GM12878 (cell line): ENCODE measurements around the gene ARHGAP27. TPM values are rescaled to one million over a fixed set of nuclear protein-coding genes. Genes with fewer than 3 reads are reported as not detected.

Experiments used
- BHLHE40 ChIP-seq, 2 experiments: fragments of 450-650 bp in 1 of 2; IDR thresholded peaks; 2 replicates each; pipeline ENCODE4 v1.6.1; 2011 to 2017; ENCODE audit warnings: low read depth in 2 of 2, borderline replicate concordance in 1 of 2, improper control_type of control experiment in 1 of 2, low read length in 1 of 2, mild to moderate bottlenecking in 1 of 2
- CUX1 ChIP-seq: IDR thresholded peaks from 2 replicates; pipeline ENCODE4 v1.6.1; 2012; ENCODE audit warnings: improper control_type of control experiment, low read depth, low read length; ENCODE audit not compliant: insufficient replicate concordance
- DPF2 ChIP-seq: fragments of 450-650 bp; IDR thresholded peaks from 2 replicates; pipeline ENCODE4 v1.6.1; 2017; ENCODE audit warnings: mild to moderate bottlenecking
- JUND ChIP-seq: IDR thresholded peaks from 2 replicates; pipeline ENCODE4 v1.6.1; 2012; ENCODE audit warnings: low read depth, mild to moderate bottlenecking, low read length, improper control_type of control experiment, moderate library complexity
- KDM1A ChIP-seq: fragments of 200-600 bp; sonication (generic); IDR thresholded peaks from 2 replicates; pipeline ENCODE4 v1.6.1; 2016; ENCODE audit warnings: borderline replicate concordance
- PRDM15 ChIP-seq: fragments of 450-650 bp; formaldehyde crosslinking; IDR thresholded peaks from 2 replicates; pipeline ENCODE4 v1.4.0; 2020; ENCODE audit warnings: mild to moderate bottlenecking, moderate library complexity
- RAD21 ChIP-seq: IDR thresholded peaks from 2 replicates; pipeline ENCODE4 v1.6.1; 2011; ENCODE audit warnings: mild to moderate bottlenecking, low read depth, low read length, moderate library complexity; ENCODE audit not compliant: insufficient read depth
- SIN3A ChIP-seq: IDR thresholded peaks from 2 replicates; pipeline ENCODE4 v1.6.1; 2012; ENCODE audit warnings: low read depth, low read length, improper control_type of control experiment
- YBX1 ChIP-seq: fragments of 450-650 bp; IDR thresholded peaks from 2 replicates; pipeline ENCODE4 v1.6.1; 2016; ENCODE audit warnings: antibody characterized with exemption
- YY1 ChIP-seq: IDR thresholded peaks from 2 replicates; pipeline ENCODE4 v1.6.1; 2011; ENCODE audit warnings: low read depth, mild to moderate bottlenecking, low read length
- ZBED1 ChIP-seq: IDR thresholded peaks from 2 replicates; pipeline ENCODE4 v1.6.1; 2016; ENCODE audit warnings: borderline replicate concordance
- ZNF384 ChIP-seq: IDR thresholded peaks from 2 replicates; pipeline ENCODE4 v1.6.1; 2012; ENCODE audit warnings: low read depth, mild to moderate bottlenecking, low read length, improper control_type of control experiment, borderline replicate concordance
- ZNF687 ChIP-seq: fragments of 450-650 bp; IDR thresholded peaks from 2 replicates; pipeline ENCODE4 v1.6.1; 2017; ENCODE audit warnings: mild to moderate bottlenecking, moderate library complexity
- polyA plus RNA-seq, 11 experiments: library from polyadenylated mRNA; depleted of rRNA in 4 of 11; unstranded in 6 of 11; stranded (reverse) in 5 of 11; fragments of >200 nt; fragmentation: Nextera tagmentation in 4 of 11; fragmentation: Illumina TruSeq in 1 of 11; extraction: Ambion mirVana in 4 of 11; extraction: Trizol in 1 of 11; gene quantifications; 1 replicate in 1 of 11; 2 replicates in 10 of 11; pipeline versions ENCODE4 v1.2.1 to v1.2.3, GENCODE V29; 2011 to 2016; ENCODE audit warnings: inconsistent platforms in 2 of 11, missing spikeins in 2 of 11, low read depth in 1 of 11
- total RNA-seq, 4 experiments: library from RNA; depleted of rRNA in 3 of 4; stranded (reverse); fragments of >200 nt in 3 of 4; fragmentation: Illumina TruSeq in 1 of 4; extraction: Trizol in 1 of 4; gene quantifications; 2 replicates each; pipeline versions ENCODE4 v1.2.1 to v1.2.3, GENCODE V29; 2013 to 2021

The ARHGAP27 gene
- total and polyA plus RNA-seq, 10 of the 15 experiments (the other 5 are each of a cell fraction or from before 2014, with no cell fraction given) = 0.64 to 45.7 (median 17.7) TPM

GRCh38 chr17:45357364-45357997 lies 75.2 kb downstream of the ARHGAP27 start (continued):
- TF ChIP-seq SIN3A (no peak), ZNF384 (peak; percentile 52; the same call in 1 of the 2 replicates), ZNF687 (no peak), YBX1 (no peak), CUX1 (no peak), YY1 (no peak), RAD21 (peak; percentile 14; the same call in 1 of the 2 replicates), BHLHE40 (IDR thresholded peaks at IDR 0.05; ENCODE audit: borderline replicate concordance in 1 of 2, low read depth in 2 of 2, low read length in 1 of 2) (no peak), DPF2 (peak; percentile 83; the same call in 1 of the 2 replicates), PRDM15 (CRISPR knock-in tag) (no peak), KDM1A (no peak), JUND (no peak), ZBED1 (peak; percentile 67; the same call in 1 of the 2 replicates)
